GM21786 (cell line): Measurements from ENCODE around the gene IMPA2.
A peak's percentile ranks its signal among the peaks of the same experiment; 100 is the strongest.

ENCODE experiments used
- ATAC-seq: cut with Tn5 transposase; IDR thresholded peaks from one replicate; pipeline ENCODE4 v1.9.1; 2021; ENCODE audit not compliant: unreplicated experiment

Gene IMPA2

GRCh38 chr18:12046046-12046750, 64.9 kb downstream of the IMPA2 start:
- no peak for ATAC-seq

DNA sequence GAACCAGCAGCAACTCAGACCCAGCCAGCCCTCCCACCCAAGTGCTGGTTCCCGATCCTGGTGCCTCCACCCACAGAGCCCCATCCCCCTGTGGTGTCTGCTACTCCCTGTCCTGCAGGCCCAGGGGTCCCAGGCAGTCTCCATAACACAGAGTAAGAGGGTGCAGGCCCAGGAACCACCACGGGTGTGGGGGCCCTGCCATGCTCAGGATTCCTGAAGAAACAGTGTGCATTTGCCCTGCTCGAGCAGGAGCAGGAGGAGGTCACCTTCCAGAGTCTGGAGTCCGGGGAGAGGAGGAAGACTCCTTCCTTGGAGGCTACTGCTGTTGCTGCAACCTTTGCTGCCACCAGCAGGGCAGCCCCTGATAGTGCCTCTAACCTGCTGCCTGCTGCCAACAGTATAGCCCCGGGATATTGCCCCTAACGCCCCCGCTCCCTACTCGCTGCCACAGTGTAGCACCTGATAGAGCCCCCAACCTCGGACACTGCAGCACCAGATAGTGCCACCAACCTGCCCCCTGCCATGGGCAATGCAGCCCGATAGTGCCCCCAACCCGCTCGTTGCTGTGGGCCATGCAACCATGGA, 65.5 kb downstream of the IMPA2 start:
- ATAC-seq: no peak

- ATAC-seq: no peak
Observed at GRCh38 chr18:12048010-12048826, 66.9 kb downstream of the IMPA2 start.

DNA sequence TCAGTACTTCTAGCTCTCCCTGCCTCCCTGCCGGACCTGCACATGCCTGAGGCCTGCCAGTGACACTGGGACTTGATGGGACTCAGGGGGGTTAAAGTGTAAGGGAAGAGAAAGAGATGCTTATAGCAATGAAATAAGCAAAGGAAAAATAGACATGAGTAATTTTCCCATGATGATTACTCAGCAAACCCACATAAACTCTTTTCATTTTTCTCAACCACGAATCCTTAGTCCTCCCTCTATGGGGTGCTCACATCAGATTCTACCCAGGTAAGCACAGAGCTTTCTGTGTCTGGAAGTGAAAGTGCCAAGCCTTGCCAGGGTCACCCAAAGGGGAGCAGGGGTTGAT, 67.5 kb downstream of the IMPA2 start:
- no peak for ATAC-seq

DNA sequence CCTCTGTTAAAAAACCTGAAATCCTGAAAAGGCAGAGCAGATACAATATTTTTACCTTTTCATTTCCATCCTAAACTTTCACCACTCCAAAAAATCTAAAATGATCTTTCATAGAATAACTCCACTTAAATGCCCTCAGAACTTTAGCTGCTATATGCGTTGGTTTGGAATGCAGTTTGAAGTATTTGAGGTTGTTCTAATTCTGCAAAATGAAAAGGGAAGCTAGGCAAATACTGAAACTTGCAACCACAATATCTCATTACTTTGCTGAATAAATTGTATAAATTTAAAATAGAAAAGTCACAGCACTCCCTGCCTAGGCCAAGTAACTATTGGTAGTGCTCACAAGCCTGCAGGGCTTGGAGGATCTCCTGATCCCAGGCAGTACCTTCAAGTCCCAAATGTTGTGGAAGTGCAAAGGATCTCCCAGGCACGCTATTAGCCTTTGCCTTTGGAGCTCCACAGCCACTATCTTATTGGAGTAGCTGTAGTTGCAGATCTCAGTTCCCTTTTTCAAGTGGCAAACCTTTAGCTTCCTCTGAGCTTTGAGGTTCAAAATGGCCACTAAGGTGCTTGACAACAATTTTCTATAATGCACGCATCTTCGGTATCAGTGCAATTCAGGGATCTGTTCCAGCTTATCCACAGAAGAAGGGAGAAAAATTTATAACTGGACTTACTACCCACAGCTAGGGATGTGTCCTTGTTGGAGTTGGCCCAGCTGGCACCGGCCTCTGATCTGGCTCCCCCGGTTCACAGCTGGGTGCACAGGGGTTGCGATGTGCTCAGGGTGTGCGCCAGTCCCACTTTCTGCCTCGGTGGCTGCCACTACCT, 68.9 kb downstream of the IMPA2 start:
- ATAC-seq: peak; percentile 89

DNA sequence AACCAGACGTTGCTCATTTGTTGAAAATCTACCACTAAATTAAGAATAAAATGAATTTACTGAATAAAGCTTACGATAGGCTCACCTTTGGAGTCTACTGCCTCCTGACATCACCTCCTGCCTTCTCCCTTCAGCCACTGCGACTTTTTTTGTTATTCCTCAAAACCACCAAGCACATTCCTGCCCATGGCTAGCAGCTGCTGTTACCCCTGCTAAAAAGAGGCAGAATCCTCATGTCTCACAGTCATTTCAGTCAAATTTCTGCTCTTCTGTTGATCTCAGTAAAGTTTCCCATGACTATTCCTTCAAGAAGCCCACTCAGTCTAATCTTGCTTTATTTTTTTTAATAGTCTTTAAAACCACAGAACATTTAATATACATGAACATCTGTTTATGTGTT, 71.6 kb downstream of the IMPA2 start:
- no peak for ATAC-seq

DNA sequence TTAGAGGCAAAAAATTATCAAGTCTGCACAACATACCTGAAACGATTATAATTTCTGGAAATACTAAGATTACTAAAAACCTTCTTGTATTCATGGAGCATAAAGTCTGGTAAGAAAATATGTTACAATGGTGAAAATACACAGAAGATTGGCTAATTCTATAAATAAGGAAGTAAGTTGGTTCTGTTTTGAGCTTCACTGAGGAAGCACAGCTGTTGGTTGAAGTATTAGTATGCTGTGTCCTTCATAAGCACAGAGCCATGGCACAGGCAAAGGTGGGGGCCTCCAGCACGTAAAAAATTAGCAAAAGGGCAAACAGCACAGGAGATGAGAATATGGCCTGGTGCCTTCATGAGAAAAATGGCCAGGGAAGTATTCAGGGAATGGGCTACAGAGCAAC, 72.0 kb downstream of the IMPA2 start:
- no peak for ATAC-seq

GRCh38 chr18:12056034-12056883, 75.0 kb downstream of the IMPA2 start:
- no peak for ATAC-seq

- ATAC-seq: no peak
Observed at GRCh38 chr18:12056884-12057402, 75.6 kb downstream of the IMPA2 start.

DNA sequence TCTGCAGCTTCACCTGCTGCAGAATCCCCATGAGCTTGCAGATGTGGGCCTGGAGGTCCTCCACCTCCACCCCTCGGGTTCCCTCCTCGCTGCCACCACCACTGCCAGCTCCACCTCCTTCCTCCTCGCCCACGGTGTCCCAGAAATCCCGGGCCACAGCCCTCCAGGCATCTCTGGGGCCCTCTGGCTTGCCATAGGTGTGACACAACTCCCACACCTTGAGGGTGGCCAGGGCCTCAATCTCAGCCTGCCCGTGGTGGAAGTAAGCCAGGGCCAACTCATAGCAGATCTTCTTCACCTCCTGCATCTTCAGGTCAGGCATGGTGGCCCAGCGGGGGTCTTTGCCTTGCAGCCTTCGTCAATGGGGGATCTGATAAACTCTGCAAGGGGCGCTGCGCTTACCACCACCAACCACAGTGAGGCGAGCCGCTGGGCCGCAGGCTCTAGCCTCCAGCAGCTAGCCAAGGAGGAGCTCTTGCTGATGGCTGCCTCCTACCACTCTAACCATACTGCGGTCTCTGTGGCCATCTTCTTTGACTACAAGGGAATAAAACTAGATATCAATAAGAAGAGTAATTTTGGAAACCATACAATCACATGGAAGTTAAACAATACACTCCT, 76.2 kb downstream of the IMPA2 start:
- no peak for ATAC-seq

DNA sequence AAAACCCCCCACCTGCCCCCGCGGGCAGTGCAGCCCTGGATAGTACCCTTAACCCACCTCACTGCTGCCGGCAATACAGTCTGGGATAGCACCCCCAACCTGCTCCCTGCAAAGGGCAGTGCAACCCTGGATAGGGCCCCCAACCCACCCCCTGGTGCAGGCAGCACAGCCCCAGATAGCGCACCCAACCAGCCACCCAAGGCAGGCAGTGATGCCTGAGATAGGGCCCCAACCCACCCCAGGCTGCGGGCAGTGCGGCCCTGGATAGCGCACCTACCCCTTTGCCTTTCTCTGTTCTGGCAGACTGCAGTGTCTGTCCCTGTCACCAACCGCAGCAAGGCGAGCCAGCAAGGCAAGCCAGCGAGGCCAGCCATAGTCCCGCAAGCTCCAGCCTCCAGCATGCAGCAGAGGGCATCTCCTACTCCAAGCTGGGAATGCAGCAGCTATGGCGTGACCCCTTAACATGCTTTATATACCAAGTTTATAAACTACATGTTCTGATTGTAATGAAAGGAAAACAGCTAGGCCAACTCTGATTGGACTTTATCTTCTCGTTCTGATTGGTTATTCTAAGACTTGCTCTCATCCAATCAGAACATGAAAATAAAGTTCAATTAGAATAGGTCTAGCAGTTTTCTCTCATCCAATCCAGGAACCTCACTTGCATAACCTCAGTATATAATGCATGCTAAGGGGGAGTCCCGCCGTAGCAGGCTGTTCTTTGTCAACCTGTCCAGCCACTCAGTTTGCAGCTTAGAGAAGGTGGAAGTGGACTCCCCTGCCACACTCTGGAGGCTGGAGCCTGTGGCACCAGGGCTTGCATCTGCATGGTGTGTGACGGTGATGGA, 78.3 kb downstream of the IMPA2 start:
- no peak for ATAC-seq

GRCh38 chr18:12060182-12060870, 79.0 kb downstream of the IMPA2 start:
- ATAC-seq: no peak

GRCh38 chr18:12061685-12062084, 80.4 kb downstream of the IMPA2 start:
- ATAC-seq: no peak

- ATAC-seq: no peak
Observed at GRCh38 chr18:12062974-12063373, 81.7 kb downstream of the IMPA2 start.

- ATAC-seq: no peak
Observed at GRCh38 chr18:12064086-12064763, 82.9 kb downstream of the IMPA2 start.

GRCh38 chr18:12065397-12065796, 84.1 kb downstream of the IMPA2 start:
- no peak for ATAC-seq

- no peak for ATAC-seq
Observed at GRCh38 chr18:12066910-12067511, 85.7 kb downstream of the IMPA2 start.
